ENCODE data around the gene KCNK5.

KCNK5 gene

GRCh38 chr6:39224011-39224410, 5.3 kb downstream of the KCNK5 start:
- no peak overlapping the region for H3K27ac ChIP-seq

GRCh38 chr6:39223555-39223954, 5.7 kb downstream of the KCNK5 start:
- no peak for TF ChIP-seq CTCF (IDR thresholded peaks at IDR 0.05)
- no peak overlapping the region for H3K4me3 ChIP-seq
- DNase-seq (ENCODE audit: low spot score) = no peak
- H3K27ac ChIP-seq = no peak overlapping the region

More at GRCh38 chr6:39224011-39224410, 5.3 kb downstream of the KCNK5 start:
- TF ChIP-seq CTCF (IDR thresholded peaks at IDR 0.05) = no peak
- DNase-seq (ENCODE audit: low spot score) = no peak
- H3K4me3 ChIP-seq = no peak overlapping the region

GRCh38 chr6:39223061-39223460, 6.2 kb downstream of the KCNK5 start:
- H3K4me3 ChIP-seq = no peak overlapping the region
- DNase-seq (ENCODE audit: low spot score) = no peak
- no peak for TF ChIP-seq CTCF (IDR thresholded peaks at IDR 0.05)

GRCh38 chr6:39221779-39222641, 7.3 kb downstream of the KCNK5 start:
- no peak overlapping the region for H3K4me3 ChIP-seq
- TF ChIP-seq CTCF (IDR thresholded peaks at IDR 0.05) = no peak
- no peak overlapping the region for H3K27ac ChIP-seq
- DNase-seq (ENCODE audit: low spot score) = no peak

More at GRCh38 chr6:39223061-39223460, 6.2 kb downstream of the KCNK5 start:
- no peak overlapping the region for H3K27ac ChIP-seq

- Histone ChIP-seq H3K27ac (no peak overlapping the region), H3K4me3 (no peak overlapping the region)
- no peak for TF ChIP-seq CTCF (IDR thresholded peaks at IDR 0.05)
- no peak for DNase-seq (ENCODE audit: low spot score)
Observed at GRCh38 chr6:39221115-39221514, 8.2 kb downstream of the KCNK5 start.

- no peak for TF ChIP-seq CTCF (IDR thresholded peaks at IDR 0.05)
- no peak for DNase-seq (ENCODE audit: low spot score)
- Histone ChIP-seq H3K4me3 (no peak overlapping the region), H3K27ac (no peak overlapping the region)
Observed at GRCh38 chr6:39218868-39219567, 10.3 kb downstream of the KCNK5 start.
